Mesenchymal stem cell (in vitro differentiated cells and primary cell): ENCODE data around the gene ARFGAP1.

Experiments
- DNase-seq: peaks from one replicate; pipeline ENCODE4 v3.0.0-alpha.2; 2013
- H2AFZ ChIP-seq: one replicate; pipeline ENCODE4 v1.6.1; 2013; ENCODE audit warnings: low read depth, mild to moderate bottlenecking, control low read depth, inconsistent platforms, low read length, moderate library complexity
- H2AK5ac ChIP-seq: 2 replicates; pipeline ENCODE4 v1.6.1; 2013; ENCODE audit warnings: low read length, moderate library complexity, mild to moderate bottlenecking, inconsistent platforms; ENCODE audit not compliant: severe bottlenecking
- H2BK120ac ChIP-seq: one replicate; pipeline ENCODE4 v1.6.1; 2013; ENCODE audit warnings: low read depth, mild to moderate bottlenecking, inconsistent platforms, low read length, moderate library complexity
- H2BK12ac ChIP-seq, 2 experiments: one replicate each; pipeline ENCODE4 v1.6.1; 2013; ENCODE audit warnings: inconsistent platforms in 2 of 2, low read length in 2 of 2, mild to moderate bottlenecking in 2 of 2, moderate library complexity in 2 of 2, control low read depth in 1 of 2
- H2BK15ac ChIP-seq: one replicate; pipeline ENCODE4 v1.6.1; 2013; ENCODE audit warnings: mild to moderate bottlenecking, low read depth, inconsistent platforms; ENCODE audit not compliant: poor library complexity, severe bottlenecking
- H2BK5ac ChIP-seq: 2 replicates; pipeline ENCODE4 v1.6.1; 2013; ENCODE audit warnings: low read depth, mild to moderate bottlenecking, low read length, control low read depth, inconsistent platforms; ENCODE audit not compliant: poor library complexity, severe bottlenecking
- H3K14ac ChIP-seq, 2 experiments: one replicate each; pipeline ENCODE4 v1.6.1; 2013; ENCODE audit warnings: inconsistent platforms in 2 of 2, low read length in 2 of 2, control low read depth in 1 of 2, mild to moderate bottlenecking in 1 of 2, moderate library complexity in 1 of 2
- H3K18ac ChIP-seq, 2 experiments: one replicate each; pipeline ENCODE4 v1.6.1; 2013; ENCODE audit warnings: inconsistent platforms in 2 of 2, low read length in 2 of 2, control low read depth in 1 of 2, low read depth in 1 of 2, mild to moderate bottlenecking in 1 of 2
- H3K23ac ChIP-seq, 2 experiments: one replicate each; pipeline ENCODE4 v1.6.1; 2013; ENCODE audit warnings: inconsistent platforms in 2 of 2, low read length in 2 of 2, mild to moderate bottlenecking in 2 of 2, moderate library complexity in 2 of 2, control low read depth in 1 of 2
- H3K27ac ChIP-seq: 2 replicates; pipeline ENCODE4 v1.5.1; 2013; ENCODE audit warnings: mild to moderate bottlenecking, moderate library complexity, low read length, control low read depth, inconsistent platforms; ENCODE audit not compliant: poor library complexity, severe bottlenecking
- H3K27me3 ChIP-seq, 2 experiments: 2 replicates each; pipeline versions ENCODE4 v1.6.1 to v1.7.0; 2013; ENCODE audit warnings: low read length in 2 of 2, mild to moderate bottlenecking in 2 of 2, moderate library complexity in 2 of 2, control low read depth in 1 of 2, inconsistent platforms in 1 of 2; ENCODE audit not compliant: control insufficient read depth in 1 of 2, insufficient read depth in 1 of 2
- H3K36me3 ChIP-seq, 2 experiments: 2 replicates each; pipeline versions ENCODE4 v1.6.1 to v1.7.0; 2013; ENCODE audit warnings: low read length in 2 of 2, control low read depth in 1 of 2, inconsistent platforms in 1 of 2, low read depth in 1 of 2, mild to moderate bottlenecking in 1 of 2; ENCODE audit not compliant: insufficient read depth in 2 of 2, control insufficient read depth in 1 of 2
- H3K4ac ChIP-seq, 2 experiments: one replicate each; pipeline ENCODE4 v1.6.1; 2013; ENCODE audit warnings: inconsistent platforms in 2 of 2, low read length in 2 of 2, mild to moderate bottlenecking in 2 of 2, moderate library complexity in 2 of 2, control low read depth in 1 of 2, low read depth in 1 of 2
- H3K4me1 ChIP-seq: 2 replicates; pipeline ENCODE4 v1.6.1; 2013; ENCODE audit warnings: low read depth, low read length, control low read depth; ENCODE audit not compliant: control insufficient read depth, insufficient read depth
- H3K4me2 ChIP-seq: 2 replicates; pipeline ENCODE4 v1.6.1; 2013; ENCODE audit warnings: low read length, mild to moderate bottlenecking, inconsistent platforms; ENCODE audit not compliant: poor library complexity, severe bottlenecking
- H3K4me3 ChIP-seq, 2 experiments: 2 replicates each; pipeline versions ENCODE4 v1.5.1 to v1.7.0; 2013; ENCODE audit warnings: low read length in 2 of 2, mild to moderate bottlenecking in 2 of 2, control low read depth in 1 of 2, low read depth in 1 of 2; ENCODE audit not compliant: insufficient read depth in 1 of 2
- H3K79me1 ChIP-seq: replicated peaks from 2 replicates; pipeline ENCODE4 v1.6.1; 2013; ENCODE audit warnings: mild to moderate bottlenecking, control low read depth, low read length, inconsistent platforms; ENCODE audit not compliant: poor library complexity, severe bottlenecking
- H3K9ac ChIP-seq: 2 replicates; pipeline ENCODE4 v1.7.0; 2013; ENCODE audit warnings: mild to moderate bottlenecking, low read length, moderate library complexity
- H3K9me3 ChIP-seq: 2 replicates; pipeline ENCODE4 v1.7.0; 2013; ENCODE audit warnings: mild to moderate bottlenecking, low read length; ENCODE audit not compliant: control insufficient read depth
- H4K8ac ChIP-seq: one replicate; pipeline ENCODE4 v1.6.1; 2013; ENCODE audit warnings: inconsistent platforms, mild to moderate bottlenecking, low read length, moderate library complexity
- H4K91ac ChIP-seq: one replicate; pipeline ENCODE4 v1.6.1; 2013; ENCODE audit warnings: mild to moderate bottlenecking, low read length, inconsistent platforms
- WGBS: methylation state at CpG from one replicate; pipeline ENCODE4 v1.1.7; 2013; ENCODE audit warnings: mixed read lengths; 5-methylcytosine and 5-hydroxymethylcytosine counted together

The ARFGAP1 gene

DNA sequence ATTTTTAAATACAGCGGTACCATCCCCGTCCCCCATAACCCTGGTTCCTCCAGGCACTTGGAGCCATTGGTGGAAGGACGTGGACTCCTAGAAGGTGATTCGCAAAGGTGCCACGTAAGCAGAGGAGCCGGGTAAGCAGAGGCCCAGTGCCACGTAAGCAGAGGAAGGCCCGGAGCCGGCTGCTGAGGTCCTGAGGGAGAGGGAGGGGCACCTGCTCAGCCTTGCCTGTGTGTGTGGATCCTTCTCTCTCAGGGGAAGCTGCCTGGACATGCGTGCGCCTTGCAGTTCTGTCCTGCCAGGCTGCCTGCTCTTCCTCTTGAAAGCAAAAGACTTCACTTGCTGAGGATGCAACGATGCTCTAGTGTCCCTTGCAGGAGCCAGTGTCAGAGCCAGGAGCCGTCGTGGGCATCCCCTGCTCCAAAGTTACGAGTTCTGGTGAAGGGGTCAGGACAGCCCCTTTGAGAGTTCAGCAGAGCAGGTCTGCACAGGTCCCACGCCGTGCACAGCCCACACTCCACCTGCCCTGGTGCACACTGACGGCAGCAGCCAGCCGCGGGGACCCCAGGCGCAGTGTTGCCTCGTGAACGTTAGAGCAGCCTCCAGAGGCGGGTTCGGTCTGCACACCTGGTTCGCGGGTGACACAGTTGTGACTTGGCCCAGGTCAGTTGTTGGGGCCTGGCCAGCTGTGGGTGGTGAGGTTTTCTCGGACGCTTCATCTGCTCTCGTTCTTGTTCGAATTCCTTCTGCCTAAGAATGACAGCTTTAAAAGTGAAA lies 16.5 kb upstream of the ARFGAP1 start:
- no peak overlapping the region for H2BK15ac ChIP-seq
- H3K36me3 ChIP-seq: peaks cover 0 to 38% of the 10 kb centered on the region in 2 experiments
- H2BK120ac ChIP-seq: no peak overlapping the region
- no peak overlapping the region for H2BK5ac ChIP-seq
- no peak overlapping the region for H3K9ac ChIP-seq
- H3K23ac ChIP-seq: no peak overlapping the region
- H3K79me1 ChIP-seq: peaks cover 7% of the 10 kb centered on the region
- H3K9me3 ChIP-seq: no peaks in the 10 kb centered on the region
- no peak overlapping the region for H3K4ac ChIP-seq
- no peak overlapping the region for H2AFZ ChIP-seq
- no peak overlapping the region for H4K8ac ChIP-seq
- DNase-seq: no peak
- H2BK12ac ChIP-seq: no peak overlapping the region
- no peak overlapping the region for H3K27ac ChIP-seq
- peaks cover 58% of the 10 kb centered on the region for H3K4me1 ChIP-seq
- H3K4me2 ChIP-seq: no peak overlapping the region
- H3K4me3 ChIP-seq: no peak overlapping the region
- no peak overlapping the region for H2AK5ac ChIP-seq
- 70% methylated on average over 31 of the region's 31 CpGs for WGBS
- H3K18ac ChIP-seq: peak overlapping the region in 1 of 2 experiments; percentile 11
- no peak overlapping the region for H4K91ac ChIP-seq
- H3K14ac ChIP-seq: no peak overlapping the region
- H3K27me3 ChIP-seq: peaks cover 26 to 88% of the 10 kb centered on the region in 2 experiments

DNA sequence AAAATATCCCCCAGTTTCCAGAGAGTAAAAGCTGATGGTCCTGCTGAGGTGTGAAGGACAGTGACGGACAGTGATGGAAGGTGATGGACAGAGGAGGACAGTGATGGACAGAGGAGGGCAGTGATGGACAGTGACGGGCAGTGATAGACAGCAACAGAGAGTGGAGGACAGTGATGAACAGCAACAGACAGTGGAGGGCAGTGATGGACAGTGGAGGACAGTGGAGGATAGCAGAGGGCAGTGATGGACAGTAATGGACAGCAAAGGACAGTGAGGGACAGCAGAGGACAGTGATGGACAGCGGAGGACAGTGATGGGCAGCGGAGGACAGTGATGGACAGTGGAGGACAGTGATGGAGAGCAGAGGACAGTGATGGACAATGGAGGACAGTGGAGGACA lies 15.7 kb upstream of the ARFGAP1 start:
- H4K8ac ChIP-seq: no peak overlapping the region
- 94% methylated on average over 4 of the region's 4 CpGs for WGBS
- peak overlapping the region; percentile 63 for H4K91ac ChIP-seq
- no peak overlapping the region for H2AK5ac ChIP-seq
- no peak overlapping the region for H3K23ac ChIP-seq
- no peak overlapping the region for H3K9ac ChIP-seq
- DNase-seq: no peak
- H3K4ac ChIP-seq: no peak overlapping the region
- no peaks in the 10 kb centered on the region for H3K9me3 ChIP-seq
- H3K79me1 ChIP-seq: peaks cover 4% of the 10 kb centered on the region
- no peak overlapping the region for H2AFZ ChIP-seq
- H3K4me3 ChIP-seq: no peak overlapping the region
- H3K27ac ChIP-seq: no peak overlapping the region
- H3K18ac ChIP-seq: no peak overlapping the region
- H2BK15ac ChIP-seq: no peak overlapping the region
- H3K36me3 ChIP-seq: peaks cover 0 to 38% of the 10 kb centered on the region in 2 experiments
- no peak overlapping the region for H2BK5ac ChIP-seq
- H2BK12ac ChIP-seq: no peak overlapping the region
- H3K14ac ChIP-seq: peak overlapping the region in 1 of 2 experiments; percentile 9
- H2BK120ac ChIP-seq: no peak overlapping the region
- H3K4me1 ChIP-seq: peaks cover 63% of the 10 kb centered on the region
- no peak overlapping the region for H3K4me2 ChIP-seq
- peaks cover 25 to 93% of the 10 kb centered on the region in 2 experiments for H3K27me3 ChIP-seq

DNA sequence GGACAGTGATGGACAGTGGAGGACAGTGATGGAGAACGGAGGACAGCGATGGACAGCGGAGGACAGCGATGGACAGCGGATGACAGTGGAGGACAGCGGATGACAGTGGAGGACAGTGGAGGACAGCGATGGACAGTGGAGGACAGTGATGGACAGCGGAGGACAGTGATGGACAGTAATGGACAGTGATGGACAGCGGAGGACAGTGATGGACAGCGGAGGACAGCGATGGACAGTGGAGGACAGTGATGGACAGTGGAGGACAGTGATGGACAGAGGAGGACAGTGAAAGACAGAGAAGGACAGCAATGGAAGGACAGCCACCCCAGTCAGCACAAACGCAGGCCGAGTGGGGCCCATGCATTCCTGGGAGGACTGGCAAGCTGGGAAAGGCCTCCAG lies 15.0 kb upstream of the ARFGAP1 start:
- H3K4me1 ChIP-seq: peaks cover 61% of the 10 kb centered on the region
- no peak overlapping the region for H2BK120ac ChIP-seq
- H3K14ac ChIP-seq: no peak overlapping the region
- no peak overlapping the region for H3K4me3 ChIP-seq
- H2BK5ac ChIP-seq: no peak overlapping the region
- no peak overlapping the region for H2BK12ac ChIP-seq
- no peak overlapping the region for H4K91ac ChIP-seq
- no peaks in the 10 kb centered on the region for H3K9me3 ChIP-seq
- H2AFZ ChIP-seq: no peak overlapping the region
- peaks cover 19 to 91% of the 10 kb centered on the region in 2 experiments for H3K27me3 ChIP-seq
- no peak overlapping the region for H2AK5ac ChIP-seq
- no peak overlapping the region for H2BK15ac ChIP-seq
- H3K9ac ChIP-seq: no peak overlapping the region
- H3K4ac ChIP-seq: no peak overlapping the region
- peaks cover 0 to 38% of the 10 kb centered on the region in 2 experiments for H3K36me3 ChIP-seq
- no peak overlapping the region for H3K27ac ChIP-seq
- no peak overlapping the region for H3K23ac ChIP-seq
- H3K79me1 ChIP-seq: peaks cover 4% of the 10 kb centered on the region
- no peak for DNase-seq
- WGBS: 92% methylated on average over 10 of the region's 13 CpGs
- no peak overlapping the region for H3K18ac ChIP-seq
- no peak overlapping the region for H4K8ac ChIP-seq
- no peak overlapping the region for H3K4me2 ChIP-seq

DNA sequence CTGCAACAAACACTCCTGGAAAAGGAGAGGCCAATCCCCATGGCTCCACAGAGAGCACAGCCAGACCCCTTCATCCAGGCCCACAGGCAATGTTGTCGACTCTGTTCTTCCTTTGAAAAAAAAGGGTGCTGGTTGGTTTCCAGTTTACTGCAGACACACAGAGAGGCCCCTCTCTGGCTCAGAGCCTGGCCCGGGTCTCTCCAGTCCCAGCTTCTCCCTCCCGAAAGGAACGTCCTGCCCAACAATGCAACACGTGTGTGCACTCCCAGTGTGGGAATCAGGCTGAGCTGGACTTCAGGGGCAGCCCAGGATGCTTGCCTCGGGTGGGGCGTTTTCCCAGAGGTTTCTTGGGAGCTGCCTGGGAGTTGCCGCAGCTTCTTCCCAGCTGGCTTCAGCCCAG lies 13.8 kb upstream of the ARFGAP1 start:
- H2AFZ ChIP-seq: no peak overlapping the region
- H2BK120ac ChIP-seq: no peak overlapping the region
- H3K4me2 ChIP-seq: no peak overlapping the region
- H3K4me3 ChIP-seq: no peak overlapping the region
- no peak overlapping the region for H4K91ac ChIP-seq
- H3K18ac ChIP-seq: no peak overlapping the region
- H4K8ac ChIP-seq: no peak overlapping the region
- no peak overlapping the region for H2BK5ac ChIP-seq
- H3K27me3 ChIP-seq: peaks cover 14 to 90% of the 10 kb centered on the region in 2 experiments
- H3K14ac ChIP-seq: no peak overlapping the region
- H3K9me3 ChIP-seq: no peaks in the 10 kb centered on the region
- no peak overlapping the region for H2BK12ac ChIP-seq
- no peak overlapping the region for H3K9ac ChIP-seq
- no peak overlapping the region for H3K4ac ChIP-seq
- no peak overlapping the region for H2BK15ac ChIP-seq
- H3K36me3 ChIP-seq: peaks cover 0 to 38% of the 10 kb centered on the region in 2 experiments
- WGBS: 70% methylated on average over 8 of the region's 8 CpGs
- no peak overlapping the region for H3K27ac ChIP-seq
- peaks cover 4% of the 10 kb centered on the region for H3K79me1 ChIP-seq
- no peak overlapping the region for H3K23ac ChIP-seq
- DNase-seq: no peak
- H2AK5ac ChIP-seq: no peak overlapping the region
- peaks cover 54% of the 10 kb centered on the region for H3K4me1 ChIP-seq
